Vagina (tissue), 2 donors: ENCODE data around the gene TMEM106C.

ENCODE experiments used
- CTCF ChIP-seq, 3 experiments: fragments of 450-650 bp in 2 of 3; fragments of 200-600 bp in 1 of 3; sonication (generic) in 1 of 3; IDR thresholded peaks; one replicate each; pipeline ENCODE4 v1.5.1; 2017 to 2019; ENCODE audit warnings: antibody characterized with exemption in 3 of 3, mild to moderate bottlenecking in 2 of 3, moderate library complexity in 2 of 3
- POLR2A ChIP-seq, 2 donors: fragments of 450-650 bp; IDR thresholded peaks; one replicate each; pipeline ENCODE4 v1.6.1; 2017; ENCODE audit warnings: antibody characterized with exemption in 2 of 2, mild to moderate bottlenecking in 2 of 2, moderate library complexity in 2 of 2
- POLR2AphosphoS5 ChIP-seq, 2 donors: sonication (generic); formaldehyde crosslinking; IDR thresholded peaks; one replicate each; pipeline ENCODE4 v1.9.0; 2017; ENCODE audit warnings: antibody characterized with exemption in 2 of 2, mild to moderate bottlenecking in 2 of 2, low read depth in 1 of 2; ENCODE audit not compliant: insufficient read depth in 1 of 2

- no peak for TF ChIP-seq CTCF (IDR thresholded peaks at IDR 0.05)
- no peak for TF ChIP-seq POLR2A (IDR thresholded peaks at IDR 0.05)
- no peak for TF ChIP-seq POLR2AphosphoS5 (IDR thresholded peaks at IDR 0.05; ENCODE audit: insufficient read depth in 1 of 2, low read depth in 1 of 2)
Measured at GRCh38 chr12:47972895-47973294, 9.5 kb downstream of the TMEM106C start.
